ENCODE measurements around the gene TBX4. TPM values are rescaled to one million over a fixed set of nuclear protein-coding genes. Genes with fewer than 3 reads are reported as not detected.

TBX4 gene
- total and polyA plus RNA-seq, 2 experiments from 2014 or later, result not detected

DNA sequence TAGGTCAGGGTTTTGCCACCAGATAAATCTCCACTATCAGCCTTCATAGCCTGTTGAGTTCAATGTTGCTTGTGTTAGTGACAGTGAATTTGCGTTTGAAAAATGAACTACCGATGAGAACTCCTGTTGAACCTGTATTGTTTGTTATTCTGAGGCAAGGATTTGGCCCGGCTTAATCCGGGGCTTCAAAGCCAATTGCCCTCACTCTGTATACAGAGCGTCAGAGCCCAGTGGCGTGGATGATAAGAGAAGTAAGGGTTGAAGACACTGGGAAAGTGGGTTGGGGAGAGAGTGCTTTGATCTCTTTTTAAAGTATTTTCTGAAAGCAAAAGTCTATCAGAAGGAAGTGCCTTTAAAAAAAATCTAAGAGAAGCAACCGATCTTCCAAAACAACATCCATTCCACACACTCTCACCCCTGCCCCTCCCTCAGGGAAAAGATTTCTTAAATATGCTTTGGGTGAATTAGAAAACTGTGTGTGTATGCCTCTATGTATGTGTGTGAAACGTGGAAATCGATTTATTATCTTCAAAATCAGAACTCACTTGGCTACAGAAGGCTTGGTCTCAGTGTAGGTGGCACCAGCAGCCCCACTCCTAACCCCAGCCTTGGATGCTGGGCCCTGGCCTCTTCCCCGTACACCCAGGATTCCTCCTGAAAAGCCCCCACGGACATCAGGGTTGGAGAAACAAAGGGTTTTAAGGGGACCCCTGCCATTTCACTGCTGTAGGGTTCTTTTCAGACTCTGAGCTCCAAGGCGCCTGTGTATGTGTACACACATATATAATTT lies 8.8 kb downstream of the TBX4 start:
- Histone ChIP-seq H3K27me3 (ENCODE audit: insufficient read depth) (peaks cover 100% of the 10 kb centered on the region), H3K4me1 (ENCODE audit: insufficient read depth) (peaks cover 41% of the 10 kb centered on the region; the same call in 1 of the 2 replicates), H3K27ac (ENCODE audit: low read depth) (no peak overlapping the region), H3F3A (replicated peaks; ENCODE audit: low read depth) (0 out of 2 replicates have a peak, but pooled peaks cover 5% of the 10 kb centered on the region), H3K36me3 (ENCODE audit: insufficient read depth) (peaks cover 3% of the 10 kb centered on the region; the same call in 1 of the 2 replicates), H3K4me3 (peak overlapping the region; percentile 69; the same call in 1 of the 2 replicates), H3K4me2 (peak overlapping the region; percentile 90; the same call in 1 of the 2 replicates), H4K20me1 (replicated peaks; ENCODE audit: insufficient read depth) (peaks cover 21% of the 10 kb centered on the region), H2AFZ (no peak overlapping the region), H3K79me2 (replicated peaks; ENCODE audit: insufficient read depth) (no peaks in the 10 kb centered on the region), H3K9me2 (ENCODE audit: insufficient read depth) (no peaks in the 10 kb centered on the region)
- H3K4me3 Mint-ChIP-seq, result peak overlapping the region; percentile 58; the same call in 1 of the 3 replicates
- TF ChIP-seq EZH2phosphoT487 (IDR thresholded peaks at IDR 0.05; ENCODE audit: unreplicated experiment) (no peak), CTCF (conservative IDR thresholded peaks at IDR 0.05; ENCODE audit: low read depth in 2 of 2) (no peak), EZH2 (IDR thresholded peaks at IDR 0.05; ENCODE audit: low read depth, unreplicated experiment) (peak; percentile 80), ZNF114 (CRISPR knock-in tag; IDR thresholded peaks at IDR 0.05) (no peak), JUNB (IDR thresholded peaks at IDR 0.05; ENCODE audit: unreplicated experiment) (no peak), ETS1 (IDR thresholded peaks at IDR 0.05) (no peak), POLR2AphosphoS5 (IDR thresholded peaks at IDR 0.05; ENCODE audit: low read depth) (no peak), STAT1 (IDR thresholded peaks at IDR 0.05; ENCODE audit: unreplicated experiment) (no peak)
- peaks cover 99% of the 10 kb centered on the region for H3K27me3 Mint-ChIP-seq (ENCODE audit: insufficient read depth, low read depth, poor library complexity)
- H3K9me3 Mint-ChIP-seq, result peaks cover 5% of the 10 kb centered on the region; the same call in 2 of the 3 replicates
- H3K27ac Mint-ChIP-seq, result no peak overlapping the region
- H3K36me3 Mint-ChIP-seq (ENCODE audit: low read depth), result no peaks in the 10 kb centered on the region; the same call in 2 of the 3 replicates
- ATAC-seq (no peak), DNase-seq (ENCODE audit: low spot score) (no peak)
- H3K4me1 Mint-ChIP-seq, result peaks cover 40% of the 10 kb centered on the region

- no peaks in the 10 kb centered on the region for H3K79me2 ChIP-seq (replicated peaks; ENCODE audit: insufficient read depth)
- H3K27ac Mint-ChIP-seq, result no peak overlapping the region
- H3K4me3 ChIP-seq, result peak overlapping the region; percentile 69
- DNase-seq (ENCODE audit: low spot score), result no peak
- peaks cover 100% of the 10 kb centered on the region for H3K27me3 ChIP-seq (ENCODE audit: insufficient read depth)
- ATAC-seq, result peak; percentile 3; the same call in 1 of the 3 replicates
- peak overlapping the region; percentile 98; the same call in 1 of the 2 replicates for H2AFZ ChIP-seq
- peaks cover 38% of the 10 kb centered on the region; the same call in 1 of the 2 replicates for H3K4me1 ChIP-seq (ENCODE audit: insufficient read depth)
- peaks cover 5% of the 10 kb centered on the region; the same call in 2 of the 3 replicates for H3K9me3 Mint-ChIP-seq
- no peaks in the 10 kb centered on the region for H3K9me2 ChIP-seq (ENCODE audit: insufficient read depth)
- H3K4me3 Mint-ChIP-seq, result peak overlapping the region; percentile 58
- peak overlapping the region; percentile 90 for H3K4me2 ChIP-seq
- peaks cover 3% of the 10 kb centered on the region; the same call in 1 of the 2 replicates for H3K36me3 ChIP-seq (ENCODE audit: insufficient read depth)
- H3K27ac ChIP-seq (ENCODE audit: low read depth), result no peak overlapping the region
- peaks cover 40% of the 10 kb centered on the region for H3K4me1 Mint-ChIP-seq
- 0 out of 2 replicates have a peak, but pooled peaks cover 5% of the 10 kb centered on the region for H3F3A ChIP-seq (replicated peaks; ENCODE audit: low read depth)
- no peaks in the 10 kb centered on the region; the same call in 2 of the 3 replicates for H3K36me3 Mint-ChIP-seq (ENCODE audit: low read depth)
- peaks cover 99% of the 10 kb centered on the region for H3K27me3 Mint-ChIP-seq (ENCODE audit: insufficient read depth, low read depth, poor library complexity)
- H4K20me1 ChIP-seq (replicated peaks; ENCODE audit: insufficient read depth), result peaks cover 21% of the 10 kb centered on the region
- TF ChIP-seq JUNB (IDR thresholded peaks at IDR 0.05; ENCODE audit: unreplicated experiment) (no peak), ZNF331 (CRISPR knock-in tag; IDR thresholded peaks at IDR 0.05; ENCODE audit: low read depth) (no peak), ZNF114 (CRISPR knock-in tag; IDR thresholded peaks at IDR 0.05) (no peak)
- TF ChIP-seq, protein P1, sequence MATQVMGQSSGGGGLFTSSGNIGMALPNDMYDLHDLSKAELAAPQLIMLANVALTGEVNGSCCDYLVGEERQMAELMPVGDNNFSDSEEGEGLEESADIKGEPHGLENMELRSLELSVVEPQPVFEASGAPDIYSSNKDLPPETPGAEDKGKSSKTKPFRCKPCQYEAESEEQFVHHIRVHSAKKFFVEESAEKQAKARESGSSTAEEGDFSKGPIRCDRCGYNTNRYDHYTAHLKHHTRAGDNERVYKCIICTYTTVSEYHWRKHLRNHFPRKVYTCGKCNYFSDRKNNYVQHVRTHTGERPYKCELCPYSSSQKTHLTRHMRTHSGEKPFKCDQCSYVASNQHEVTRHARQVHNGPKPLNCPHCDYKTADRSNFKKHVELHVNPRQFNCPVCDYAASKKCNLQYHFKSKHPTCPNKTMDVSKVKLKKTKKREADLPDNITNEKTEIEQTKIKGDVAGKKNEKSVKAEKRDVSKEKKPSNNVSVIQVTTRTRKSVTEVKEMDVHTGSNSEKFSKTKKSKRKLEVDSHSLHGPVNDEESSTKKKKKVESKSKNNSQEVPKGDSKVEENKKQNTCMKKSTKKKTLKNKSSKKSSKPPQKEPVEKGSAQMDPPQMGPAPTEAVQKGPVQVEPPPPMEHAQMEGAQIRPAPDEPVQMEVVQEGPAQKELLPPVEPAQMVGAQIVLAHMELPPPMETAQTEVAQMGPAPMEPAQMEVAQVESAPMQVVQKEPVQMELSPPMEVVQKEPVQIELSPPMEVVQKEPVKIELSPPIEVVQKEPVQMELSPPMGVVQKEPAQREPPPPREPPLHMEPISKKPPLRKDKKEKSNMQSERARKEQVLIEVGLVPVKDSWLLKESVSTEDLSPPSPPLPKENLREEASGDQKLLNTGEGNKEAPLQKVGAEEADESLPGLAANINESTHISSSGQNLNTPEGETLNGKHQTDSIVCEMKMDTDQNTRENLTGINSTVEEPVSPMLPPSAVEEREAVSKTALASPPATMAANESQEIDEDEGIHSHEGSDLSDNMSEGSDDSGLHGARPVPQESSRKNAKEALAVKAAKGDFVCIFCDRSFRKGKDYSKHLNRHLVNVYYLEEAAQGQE (IDR thresholded peaks at IDR 0.05; ENCODE audit: unreplicated experiment), result no peak
These were observed 9.4 kb downstream of the TBX4 start for GRCh38 chr17:61461586-61461966.

Data from GM23338 (cell line).